ENCODE results near the gene RAI14. TPM values are rescaled to one million over a fixed set of nuclear protein-coding genes. Genes with fewer than 3 reads are reported as not detected.

Gene RAI14
- total RNA-seq, 3 donors from 2014 or later, result 4.8 to 8.7 (median 7.1) TPM

- H3K27me3 Mint-ChIP-seq (ENCODE audit: low read depth), result peaks cover 5% of the 10 kb centered on the region
- ATAC-seq, result no peak
- no peaks in the 10 kb centered on the region for H3K9me3 Mint-ChIP-seq
- no peak for DNase-seq
- H3K36me3 Mint-ChIP-seq (ENCODE audit: insufficient read depth), result no peaks in the 10 kb centered on the region
- no peak overlapping the region for H3K4me3 Mint-ChIP-seq
- H3K4me1 Mint-ChIP-seq (ENCODE audit: low read depth), result no peaks in the 10 kb centered on the region
Observed at GRCh38 chr5:34844999-34845398, 188.9 kb downstream of the RAI14 start.

GRCh38 chr5:34847056-34847455 is 190.9 kb downstream of the RAI14 start:
- DNase-seq (no peak), ATAC-seq (no peak)
- Mint-ChIP-seq H3K36me3 (ENCODE audit: insufficient read depth) (no peaks in the 10 kb centered on the region), H3K9me3 (no peaks in the 10 kb centered on the region), H3K4me3 (no peak overlapping the region), H3K4me1 (ENCODE audit: low read depth) (no peaks in the 10 kb centered on the region), H3K27me3 (ENCODE audit: low read depth) (peaks cover 5% of the 10 kb centered on the region)

GRCh38 chr5:34847552-34847951 is 191.4 kb downstream of the RAI14 start:
- Mint-ChIP-seq H3K36me3 (ENCODE audit: insufficient read depth) (no peaks in the 10 kb centered on the region), H3K4me1 (ENCODE audit: low read depth) (no peaks in the 10 kb centered on the region), H3K4me3 (no peak overlapping the region), H3K9me3 (no peaks in the 10 kb centered on the region), H3K27me3 (ENCODE audit: low read depth) (peaks cover 5% of the 10 kb centered on the region)
- ATAC-seq, result no peak
- no peak for DNase-seq

- Mint-ChIP-seq H3K4me3 (no peak overlapping the region), H3K27me3 (ENCODE audit: low read depth) (peaks cover 5% of the 10 kb centered on the region), H3K36me3 (ENCODE audit: insufficient read depth) (no peaks in the 10 kb centered on the region), H3K9me3 (no peaks in the 10 kb centered on the region), H3K4me1 (ENCODE audit: low read depth) (no peaks in the 10 kb centered on the region)
- no peak for DNase-seq
- no peak for ATAC-seq
Observed at GRCh38 chr5:34848230-34848629, 192.1 kb downstream of the RAI14 start.

GRCh38 chr5:34849253-34849652 is 193.1 kb downstream of the RAI14 start:
- H3K4me1 Mint-ChIP-seq (ENCODE audit: low read depth), result no peaks in the 10 kb centered on the region
- no peaks in the 10 kb centered on the region for H3K9me3 Mint-ChIP-seq
- H3K4me3 Mint-ChIP-seq, result no peak overlapping the region
- H3K27me3 Mint-ChIP-seq (ENCODE audit: low read depth), result no peaks in the 10 kb centered on the region
- H3K36me3 Mint-ChIP-seq (ENCODE audit: insufficient read depth), result no peaks in the 10 kb centered on the region
- no peak for ATAC-seq
- no peak for DNase-seq

GRCh38 chr5:34854459-34855174 is 198.5 kb downstream of the RAI14 start:
- no peak for DNase-seq
- Mint-ChIP-seq H3K4me1 (ENCODE audit: low read depth) (no peaks in the 10 kb centered on the region), H3K27me3 (ENCODE audit: low read depth) (no peaks in the 10 kb centered on the region), H3K9me3 (no peaks in the 10 kb centered on the region), H3K4me3 (no peak overlapping the region), H3K36me3 (ENCODE audit: insufficient read depth) (no peaks in the 10 kb centered on the region)
- ATAC-seq, result no peak

- DNase-seq (no peak), ATAC-seq (no peak)
- H3K4me3 Mint-ChIP-seq, result no peak overlapping the region
- no peaks in the 10 kb centered on the region for H3K27me3 Mint-ChIP-seq (ENCODE audit: low read depth)
- no peaks in the 10 kb centered on the region for H3K36me3 Mint-ChIP-seq (ENCODE audit: insufficient read depth)
- H3K9me3 Mint-ChIP-seq, result no peaks in the 10 kb centered on the region
- H3K4me1 Mint-ChIP-seq (ENCODE audit: low read depth), result no peaks in the 10 kb centered on the region
Observed at GRCh38 chr5:34857161-34857560, 201.0 kb downstream of the RAI14 start.

- no peaks in the 10 kb centered on the region for H3K9me3 Mint-ChIP-seq
Observed at GRCh38 chr5:34857894-34858293, 201.8 kb downstream of the RAI14 start.

GRCh38 chr5:34858790-34859189 is 202.7 kb downstream of the RAI14 start:
- no peak for DNase-seq
- no peak for ATAC-seq
- Mint-ChIP-seq H3K36me3 (ENCODE audit: insufficient read depth) (no peaks in the 10 kb centered on the region), H3K4me3 (no peak overlapping the region), H3K4me1 (ENCODE audit: low read depth) (no peaks in the 10 kb centered on the region), H3K9me3 (no peaks in the 10 kb centered on the region), H3K27me3 (ENCODE audit: low read depth) (no peaks in the 10 kb centered on the region)

More at GRCh38 chr5:34857894-34858293, 201.8 kb downstream of the RAI14 start:
- Mint-ChIP-seq H3K36me3 (ENCODE audit: insufficient read depth) (no peaks in the 10 kb centered on the region), H3K4me1 (ENCODE audit: low read depth) (no peaks in the 10 kb centered on the region), H3K4me3 (no peak overlapping the region), H3K27me3 (ENCODE audit: low read depth) (no peaks in the 10 kb centered on the region)
- ATAC-seq (no peak), DNase-seq (no peak)

GRCh38 chr5:34859253-34859652 is 203.1 kb downstream of the RAI14 start:
- ATAC-seq, result no peak
- Mint-ChIP-seq H3K9me3 (no peaks in the 10 kb centered on the region), H3K36me3 (ENCODE audit: insufficient read depth) (no peaks in the 10 kb centered on the region), H3K27me3 (ENCODE audit: low read depth) (no peaks in the 10 kb centered on the region), H3K4me3 (no peak overlapping the region), H3K4me1 (ENCODE audit: low read depth) (no peaks in the 10 kb centered on the region)
- DNase-seq, result no peak

GRCh38 chr5:34863946-34864345 is 207.8 kb downstream of the RAI14 start:
- Mint-ChIP-seq H3K36me3 (ENCODE audit: insufficient read depth) (no peaks in the 10 kb centered on the region), H3K4me3 (no peak overlapping the region), H3K27me3 (ENCODE audit: low read depth) (no peaks in the 10 kb centered on the region), H3K9me3 (no peaks in the 10 kb centered on the region), H3K4me1 (ENCODE audit: low read depth) (no peaks in the 10 kb centered on the region)
- DNase-seq (no peak), ATAC-seq (no peak)

- Mint-ChIP-seq H3K4me3 (no peak overlapping the region), H3K9me3 (no peaks in the 10 kb centered on the region)
- ATAC-seq, result no peak
Observed at GRCh38 chr5:34865091-34865490, 209.0 kb downstream of the RAI14 start.

GRCh38 chr5:34866989-34867471 is 210.9 kb downstream of the RAI14 start:
- ATAC-seq, result no peak
- H3K9me3 Mint-ChIP-seq, result no peaks in the 10 kb centered on the region

More at GRCh38 chr5:34865091-34865490, 209.0 kb downstream of the RAI14 start:
- Mint-ChIP-seq H3K4me1 (ENCODE audit: low read depth) (no peaks in the 10 kb centered on the region), H3K36me3 (ENCODE audit: insufficient read depth) (no peaks in the 10 kb centered on the region), H3K27me3 (ENCODE audit: low read depth) (no peaks in the 10 kb centered on the region)
- no peak for DNase-seq

GRCh38 chr5:34867660-34868059 is 211.5 kb downstream of the RAI14 start:
- Mint-ChIP-seq H3K4me1 (ENCODE audit: low read depth) (no peaks in the 10 kb centered on the region), H3K9me3 (no peaks in the 10 kb centered on the region), H3K4me3 (no peak overlapping the region), H3K27me3 (ENCODE audit: low read depth) (no peaks in the 10 kb centered on the region), H3K36me3 (ENCODE audit: insufficient read depth) (no peaks in the 10 kb centered on the region)
- ATAC-seq (no peak), DNase-seq (no peak)

More at GRCh38 chr5:34866989-34867471, 210.9 kb downstream of the RAI14 start:
- DNase-seq, result no peak
- no peak overlapping the region for H3K4me3 Mint-ChIP-seq
- H3K4me1 Mint-ChIP-seq (ENCODE audit: low read depth), result no peaks in the 10 kb centered on the region
- no peaks in the 10 kb centered on the region for H3K36me3 Mint-ChIP-seq (ENCODE audit: insufficient read depth)
- no peaks in the 10 kb centered on the region for H3K27me3 Mint-ChIP-seq (ENCODE audit: low read depth)

- Mint-ChIP-seq H3K9me3 (no peaks in the 10 kb centered on the region), H3K36me3 (ENCODE audit: insufficient read depth) (no peaks in the 10 kb centered on the region), H3K4me1 (ENCODE audit: low read depth) (no peaks in the 10 kb centered on the region), H3K27me3 (ENCODE audit: low read depth) (no peaks in the 10 kb centered on the region), H3K4me3 (no peak overlapping the region)
- ATAC-seq (no peak), DNase-seq (no peak)
Observed at GRCh38 chr5:34868791-34869190, 212.7 kb downstream of the RAI14 start.

All from activated T-cell treated with anti-CD3 and anti-CD28 coated beads, Interleukin-2, amount 50 U/mL, for 4 hours (primary cell).